HG02870 (cell line): Measurements from ENCODE around the gene KIF2C.
A peak's percentile ranks its signal among the peaks of the same experiment; 100 is the strongest.
"Not testable (repeated sequence)": the region's sequence is repeated elsewhere in the genome, so short reads cannot be mapped to it uniquely, and the experiment has no call there.

Experiments
- ATAC-seq: cut with Tn5 transposase; IDR thresholded peaks from one replicate; pipeline ENCODE4 v1.9.1; 2021; ENCODE audit warnings: mild to moderate bottlenecking, moderate library complexity; ENCODE audit not compliant: unreplicated experiment

The KIF2C gene

GRCh38 chr1:44739307-44740178 lies at the start of gene KIF2C:
Gene KIF2C (plus strand): TSS chr1:44739837. CDS start chr1:44739933, 96 bp downstream.
- ATAC-seq, result peak; percentile 95

DNA sequence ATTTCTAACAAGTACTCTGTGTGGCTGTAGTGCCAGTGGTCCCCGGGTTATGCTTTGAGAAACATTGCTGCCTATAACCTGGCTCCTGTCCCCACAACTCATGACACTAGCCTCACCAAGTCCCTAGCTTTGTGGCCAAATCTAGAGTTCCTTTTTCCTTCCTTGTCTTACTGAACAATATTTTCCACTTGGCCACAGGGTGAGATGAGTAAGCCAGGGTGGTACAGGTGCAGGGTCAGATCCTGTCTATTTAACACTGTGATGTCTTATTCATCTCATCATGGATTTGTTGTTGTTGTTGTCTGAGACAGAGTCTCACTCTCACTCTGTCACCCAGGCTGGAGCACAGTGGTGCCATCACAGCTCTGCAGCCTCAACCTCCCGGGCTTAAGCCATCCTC lies 46.5 kb upstream of the KIF2C start:
- no peak for ATAC-seq

- no peak for ATAC-seq
These were observed 45.7 kb upstream of the KIF2C start for GRCh38 chr1:44693900-44694299.

DNA sequence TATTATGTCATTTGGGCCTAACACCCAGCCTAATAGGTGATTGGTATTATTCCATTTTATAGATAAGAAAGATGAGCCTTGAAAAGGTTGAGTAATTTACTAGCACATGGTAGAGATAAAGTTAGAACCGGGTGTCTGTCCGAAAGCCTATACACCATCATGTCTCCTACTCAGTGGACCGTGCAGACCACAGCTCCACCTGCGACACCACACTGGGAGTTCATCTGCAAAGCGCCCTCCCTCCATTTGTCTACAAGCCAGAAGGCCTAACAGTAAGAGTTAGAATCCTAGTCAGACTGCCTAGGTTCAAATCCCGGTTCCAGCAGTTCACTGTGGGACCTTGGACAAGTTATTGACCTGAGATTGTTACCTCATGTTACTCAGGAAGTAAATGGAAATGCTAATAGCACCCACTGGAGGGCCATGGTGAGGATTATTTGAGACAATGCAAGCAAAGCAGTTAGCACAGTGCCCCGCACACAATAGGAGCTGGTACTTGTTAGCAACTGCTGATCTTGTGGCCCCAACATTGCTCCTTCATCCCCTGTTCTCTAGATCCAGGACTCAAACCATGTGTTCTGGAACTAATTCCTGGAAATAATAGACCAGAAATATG lies 44.7 kb upstream of the KIF2C start:
- peak; percentile 61 for ATAC-seq

- ATAC-seq, result no peak
These were observed 44.0 kb upstream of the KIF2C start for GRCh38 chr1:44695671-44696070.

DNA sequence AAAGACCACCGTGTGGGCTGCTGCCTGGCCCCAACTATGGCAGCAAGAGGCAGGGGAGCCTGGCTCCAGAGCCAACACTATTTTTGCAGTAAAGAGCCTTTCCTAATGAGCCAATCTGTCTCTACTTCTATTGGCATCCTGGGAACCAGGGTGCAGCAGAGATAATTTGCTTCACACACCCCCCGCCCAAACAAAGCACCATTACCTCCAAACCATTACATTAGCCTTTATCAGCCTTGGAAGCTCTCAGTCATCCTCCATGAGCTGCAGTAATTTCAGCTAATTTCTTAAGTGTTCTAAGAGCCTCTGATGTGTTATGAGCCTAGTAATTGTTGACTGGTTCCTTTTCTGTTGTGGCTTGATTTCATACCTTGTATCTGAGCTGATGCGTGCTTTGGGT lies 43.5 kb upstream of the KIF2C start:
- ATAC-seq, result no peak

DNA sequence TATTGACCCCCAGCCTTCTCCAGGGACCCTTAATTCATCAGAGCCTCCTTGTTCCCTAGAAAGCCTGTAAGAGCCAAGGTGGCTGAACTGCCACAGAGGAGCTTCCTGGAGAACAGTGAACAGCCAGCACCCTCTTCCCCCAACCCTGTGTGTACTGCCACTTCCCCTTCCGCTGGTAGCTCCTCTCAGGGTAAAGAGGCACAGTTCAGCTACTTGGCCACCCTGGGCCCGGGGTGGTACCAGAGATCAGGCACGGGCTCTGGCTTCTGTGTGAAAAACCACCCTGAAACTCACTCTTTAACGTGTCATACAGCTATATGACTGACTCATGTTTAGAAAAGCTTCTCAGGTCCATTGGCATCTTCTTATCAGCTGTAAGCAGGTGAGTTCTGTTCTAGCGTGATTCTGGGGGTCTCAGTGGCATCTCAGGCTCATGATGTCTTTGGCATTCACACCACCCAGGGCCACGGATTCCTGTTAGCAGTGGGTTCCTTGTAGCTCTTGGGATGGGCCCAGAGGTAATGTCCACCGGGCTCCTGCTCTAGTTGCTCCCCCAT lies 42.8 kb upstream of the KIF2C start:
- no peak for ATAC-seq

DNA sequence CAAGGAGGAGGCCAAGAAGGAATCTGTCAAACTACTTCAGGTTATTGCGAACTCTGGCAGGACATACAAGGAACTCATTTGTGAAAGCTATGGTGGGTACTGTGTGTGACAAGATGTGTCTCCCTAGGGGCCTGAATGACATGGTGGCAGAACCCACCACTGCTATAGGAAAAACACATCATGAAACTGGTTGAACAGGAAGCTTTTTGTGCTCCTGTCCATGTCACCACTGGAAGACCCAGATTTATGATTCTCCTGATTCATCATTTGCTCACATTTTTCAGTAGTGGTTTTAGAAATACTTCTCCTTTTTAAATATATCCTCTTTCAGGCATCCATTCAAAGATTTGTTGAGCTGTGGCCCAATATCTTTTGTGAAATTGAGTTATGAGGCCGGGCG lies 41.5 kb upstream of the KIF2C start:
- ATAC-seq, result no peak

DNA sequence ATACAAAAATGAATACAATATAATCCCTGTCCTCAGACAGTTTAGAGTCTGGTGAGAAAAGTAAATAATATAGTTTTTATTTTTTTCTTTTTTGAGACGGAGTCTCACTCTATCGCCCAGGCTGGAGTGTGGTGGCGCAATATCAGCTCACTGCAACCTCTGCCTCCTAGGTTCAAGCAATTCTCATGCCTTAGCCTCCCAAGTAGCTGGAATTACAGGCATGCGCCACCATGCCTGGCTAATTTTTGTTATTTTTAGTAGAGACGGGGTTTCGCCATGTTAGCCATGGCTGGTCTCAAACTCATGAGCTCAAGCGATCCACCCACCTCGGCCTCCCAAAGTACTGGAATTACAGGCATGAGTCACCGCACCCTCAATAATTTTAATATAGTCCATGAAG lies 40.3 kb upstream of the KIF2C start:
- ATAC-seq, result not testable (repeated sequence)

DNA sequence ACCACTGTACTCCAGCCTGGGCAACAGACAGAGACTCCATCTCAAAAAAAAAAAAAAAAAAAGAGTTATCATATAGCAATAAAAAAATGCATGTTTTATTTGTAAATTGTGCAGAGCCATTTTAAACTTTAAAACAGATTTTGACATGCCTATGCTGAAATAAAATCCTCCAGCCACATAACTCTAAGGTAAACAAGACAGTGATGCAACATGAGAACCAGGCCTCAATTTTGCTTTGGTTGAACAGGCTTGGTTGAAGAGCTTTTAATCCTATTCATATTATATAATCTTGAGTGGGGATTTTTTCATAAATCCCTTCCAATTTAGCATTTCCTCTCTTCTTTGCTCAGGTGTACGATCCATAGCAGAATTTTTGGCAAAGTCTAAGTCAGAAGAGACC lies 39.1 kb upstream of the KIF2C start:
- ATAC-seq, result no peak

DNA sequence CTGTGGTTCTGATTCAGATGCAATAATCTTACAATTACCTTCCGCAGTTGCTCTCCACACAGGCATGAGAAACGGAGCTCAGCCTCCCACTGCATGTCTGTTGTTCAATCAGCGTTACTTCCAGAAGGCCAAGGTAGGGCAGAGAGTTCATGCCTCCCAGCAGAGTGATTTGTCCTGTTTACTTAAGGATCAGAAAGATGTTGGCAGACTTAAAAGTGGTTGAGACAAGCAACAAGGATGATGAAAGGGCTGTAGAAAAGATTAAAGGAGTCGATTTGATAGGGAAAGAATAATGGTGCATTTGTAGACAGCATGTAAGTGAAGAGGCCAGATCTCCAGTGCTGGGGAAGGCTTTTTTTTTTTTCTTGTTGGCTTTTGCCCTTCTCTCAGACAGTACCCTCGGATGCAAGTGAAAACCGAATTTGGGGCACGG lies 38.5 kb upstream of the KIF2C start:
- ATAC-seq, result no peak

- no peak for ATAC-seq
These were observed 34.2 kb upstream of the KIF2C start for GRCh38 chr1:44705470-44705869.

GRCh38 chr1:44705938-44706337 lies 33.7 kb upstream of the KIF2C start:
- no peak for ATAC-seq

DNA sequence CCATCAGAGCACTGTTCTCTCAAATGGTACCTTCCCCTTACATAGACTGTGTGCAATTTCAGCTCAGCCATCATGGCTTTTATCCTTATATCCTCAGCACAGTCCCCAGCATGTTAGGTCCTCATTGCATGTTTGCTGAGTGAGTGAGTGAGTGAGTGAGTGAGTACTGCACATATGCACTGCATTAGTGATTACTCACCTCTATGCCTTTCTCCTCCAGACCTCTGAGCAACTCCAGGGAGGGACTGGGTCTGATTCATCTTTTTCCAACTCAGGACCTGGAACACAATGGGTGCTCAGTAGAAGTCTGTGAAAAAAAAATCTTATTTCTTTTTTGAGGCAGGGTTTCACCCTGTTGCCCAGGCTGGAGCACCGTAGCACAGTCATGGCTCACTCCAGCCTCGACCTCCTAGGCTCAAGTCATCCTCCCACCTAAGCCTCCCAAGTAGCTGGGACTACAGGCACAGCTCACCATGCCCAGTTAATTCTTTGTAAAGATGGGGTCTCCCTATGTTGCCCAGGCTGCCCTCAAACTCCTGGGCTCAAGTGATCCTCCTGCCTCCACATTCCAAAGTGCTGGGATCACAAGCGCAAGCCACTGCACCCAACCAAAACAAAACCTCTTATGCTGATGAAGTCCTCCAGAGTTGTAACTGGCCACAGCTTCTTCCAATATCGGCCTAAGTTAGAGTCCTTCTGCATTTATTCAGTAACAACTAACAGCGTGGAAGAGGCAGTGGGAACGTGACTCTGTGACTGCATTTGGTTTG lies 32.3 kb upstream of the KIF2C start:
- no peak for ATAC-seq

- ATAC-seq, result no peak
These were observed 31.4 kb upstream of the KIF2C start for GRCh38 chr1:44707959-44708831.

- peak; percentile 54 for ATAC-seq
These were observed 26.3 kb upstream of the KIF2C start for GRCh38 chr1:44713321-44713781.

- ATAC-seq, result no peak
These were observed 25.1 kb upstream of the KIF2C start for GRCh38 chr1:44714532-44714931.

- ATAC-seq, result no peak
These were observed 24.6 kb upstream of the KIF2C start for GRCh38 chr1:44714944-44715571.

GRCh38 chr1:44717156-44717555 lies 22.5 kb upstream of the KIF2C start:
- ATAC-seq, result no peak

DNA sequence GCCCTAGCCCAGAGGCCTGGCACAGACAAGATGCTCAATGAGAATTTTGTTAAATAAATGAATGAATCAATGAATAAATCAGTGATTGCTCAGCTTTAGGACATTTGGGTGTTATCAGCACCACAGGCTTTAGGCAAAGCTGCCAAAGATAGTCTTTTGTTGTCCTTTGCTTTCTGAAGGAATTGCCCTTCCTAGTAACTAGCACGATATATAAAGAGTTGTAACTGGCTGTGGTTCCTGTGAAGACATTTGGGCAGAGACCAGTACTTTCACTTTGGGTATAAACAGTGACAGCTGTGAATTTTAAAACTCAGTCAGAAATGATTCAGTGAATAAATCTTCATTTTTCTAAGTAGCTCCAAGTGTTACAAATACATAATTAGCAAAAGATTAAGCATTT lies 22.0 kb upstream of the KIF2C start:
- no peak for ATAC-seq
